ENCODE results near the gene TANK.

- TF ChIP-seq CTCF (conservative IDR thresholded peaks at IDR 0.05) = no peak
- no peak for TF ChIP-seq ZFX (IDR thresholded peaks at IDR 0.05)
Observed at GRCh38 chr2:161172901-161173540, 12.8 kb downstream of the TANK start.

Measured in C4-2B (cell line).